HG03064 (cell line): ENCODE data around the gene PSMB8.
"Not testable (repeated sequence)": the region's sequence is repeated elsewhere in the genome, so short reads cannot be mapped to it uniquely, and the experiment has no call there.

ENCODE experiments used
- ATAC-seq: cut with Tn5 transposase; IDR thresholded peaks from one replicate; pipeline ENCODE4 v1.9.1; 2021; ENCODE audit warnings: low read depth; ENCODE audit not compliant: unreplicated experiment

Gene PSMB8

GRCh38 chr6:32838114-32838958, 5.5 kb downstream of the PSMB8 start, which contains the start of gene TAP2:
Gene TAP2, minus strand, starts transcription at chr6:32838739. Its CDS starts 506 bp downstream, at chr6:32838233.
- ATAC-seq = peak; percentile 61

DNA sequence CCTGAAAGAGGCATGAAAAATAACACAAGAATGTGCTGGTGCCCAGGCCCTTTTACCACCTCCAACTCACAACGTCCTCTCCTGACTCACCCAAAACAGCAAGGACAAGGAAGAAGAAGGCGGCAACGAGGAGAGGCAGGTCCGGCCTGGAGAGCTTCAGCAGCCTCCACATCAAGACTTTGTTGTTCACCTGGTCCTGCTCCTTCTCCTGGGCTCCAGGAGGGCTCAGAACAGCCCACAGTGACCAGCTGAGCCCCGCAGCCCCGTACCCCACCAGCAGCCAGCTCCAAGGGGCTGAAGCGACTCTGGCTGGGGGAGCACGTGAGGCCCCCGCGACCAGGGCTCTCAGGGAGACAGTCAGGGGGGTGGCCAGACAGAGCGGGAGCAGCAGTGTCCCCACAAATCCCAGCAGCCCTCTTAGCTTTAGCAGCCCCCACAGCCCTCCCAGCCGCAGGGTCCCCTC, 6.2 kb downstream of the PSMB8 start:
- peak; percentile 3 for ATAC-seq

DNA sequence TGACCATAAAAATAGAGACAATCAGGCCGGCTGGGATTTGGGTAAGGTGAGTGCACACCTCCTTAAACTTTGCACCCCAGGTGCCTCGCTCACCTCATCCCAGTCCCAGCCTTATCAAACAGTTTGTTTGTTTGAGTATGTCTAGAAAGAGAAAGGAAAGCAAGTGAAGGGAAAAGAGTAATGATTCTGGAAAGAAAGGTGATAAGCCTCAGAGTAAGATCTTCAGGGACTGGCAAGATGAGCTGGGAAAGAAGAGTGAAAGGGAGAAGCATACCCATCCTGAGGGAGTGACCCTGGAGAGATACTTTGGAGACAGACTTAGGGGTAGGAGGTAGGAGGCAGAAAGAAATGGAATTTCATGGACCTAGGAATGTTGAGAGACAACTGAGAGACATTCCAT, 7.0 kb downstream of the PSMB8 start:
- ATAC-seq = no peak

- no peak for ATAC-seq
Observed at GRCh38 chr6:32835167-32835893, 8.5 kb downstream of the PSMB8 start.

GRCh38 chr6:32833664-32834063, 10.2 kb downstream of the PSMB8 start:
- ATAC-seq = no peak

GRCh38 chr6:32832535-32832934, 11.3 kb downstream of the PSMB8 start:
- ATAC-seq = no peak

GRCh38 chr6:32830936-32831335, 12.9 kb downstream of the PSMB8 start:
- no peak for ATAC-seq

- ATAC-seq = no peak
Observed at GRCh38 chr6:32830017-32830416, 13.8 kb downstream of the PSMB8 start.

DNA sequence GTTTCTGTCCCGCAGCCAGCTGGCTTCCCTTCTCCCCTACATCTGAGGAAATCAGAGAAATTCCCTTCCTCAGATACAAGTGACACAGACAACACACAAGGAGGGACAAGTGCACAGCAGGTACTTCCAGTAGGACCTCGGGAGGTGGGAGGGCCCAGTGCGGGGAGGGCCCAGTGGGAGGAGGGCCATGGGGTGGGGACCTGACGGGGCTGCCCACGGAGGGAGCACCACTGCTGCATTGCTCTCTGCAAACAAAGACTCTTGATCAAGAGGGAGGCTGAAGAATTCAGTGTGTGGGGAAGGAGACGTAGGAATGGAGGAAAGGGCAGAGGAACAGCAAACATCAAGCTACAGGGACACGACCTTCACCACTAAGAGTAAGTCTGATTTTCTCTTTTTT, 14.4 kb downstream of the PSMB8 start:
- no peak for ATAC-seq

- ATAC-seq = no peak
Observed at GRCh38 chr6:32827025-32827424, 16.8 kb downstream of the PSMB8 start.

DNA sequence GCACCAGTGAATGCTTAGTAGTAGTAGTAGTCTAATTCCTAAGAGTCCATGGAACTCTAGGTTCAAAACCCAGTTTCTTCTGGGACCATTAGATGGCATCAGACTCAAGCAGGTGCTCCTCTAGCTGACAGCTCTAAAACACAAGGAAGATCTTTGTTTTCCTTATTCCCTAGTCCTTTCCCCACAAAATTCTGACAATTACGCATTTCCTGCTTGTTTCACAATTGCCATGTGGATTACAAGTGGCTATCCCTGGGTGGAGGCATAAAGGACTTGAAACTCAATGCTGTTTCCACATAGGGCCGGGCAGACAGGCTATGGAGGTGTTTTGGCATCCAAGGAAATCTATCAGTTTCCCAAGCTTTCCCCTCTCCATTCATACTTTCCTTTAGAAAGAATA, 17.9 kb downstream of the PSMB8 start:
- ATAC-seq = no peak

DNA sequence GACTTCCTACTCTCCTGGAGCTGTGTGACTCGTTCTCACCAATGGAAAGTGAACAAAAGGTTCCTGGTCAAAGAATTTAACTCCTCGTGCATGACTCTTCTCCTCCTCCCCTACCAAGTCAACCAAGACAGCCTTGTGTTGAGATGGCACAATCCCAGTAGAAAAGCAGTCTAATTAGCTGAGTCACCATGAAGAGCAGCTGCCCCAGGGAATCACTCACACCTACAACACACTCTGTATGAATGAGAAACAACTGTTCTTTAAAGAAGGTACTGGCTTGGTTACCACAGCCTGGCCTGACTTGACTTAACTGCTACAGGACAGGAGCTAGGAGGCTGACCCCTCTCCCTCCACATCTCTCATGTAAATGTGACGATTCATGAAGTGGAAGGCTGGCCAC, 24.1 kb downstream of the PSMB8 start:
- no peak for ATAC-seq

GRCh38 chr6:32818867-32819266, 25.0 kb downstream of the PSMB8 start:
- ATAC-seq = no peak

- no peak for ATAC-seq
Observed at GRCh38 chr6:32816746-32817204, 27.1 kb downstream of the PSMB8 start, which contains the start of gene HLA-DOB. Gene HLA-DOB, minus strand, starts transcription at chr6:32817002. Its CDS starts 51 bp downstream, at chr6:32816951.

DNA sequence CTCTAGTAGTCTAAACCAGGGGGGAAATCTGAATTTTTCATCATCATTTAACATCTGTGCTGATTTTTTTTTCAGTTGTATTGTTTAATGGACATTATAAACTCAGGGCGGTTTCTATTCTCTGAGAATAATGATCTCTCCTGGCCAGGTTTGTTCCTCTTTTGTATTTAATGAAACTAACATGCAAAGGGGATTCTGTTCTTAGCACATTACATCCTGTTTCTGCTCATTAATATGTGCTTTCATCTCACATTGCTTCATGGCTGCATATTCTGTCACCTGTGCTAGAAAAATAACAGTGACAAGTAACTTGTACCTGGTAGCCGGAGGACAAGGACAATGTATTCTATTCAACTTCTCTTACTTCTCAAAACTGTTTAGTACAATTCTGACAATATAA, 27.9 kb downstream of the PSMB8 start:
- no peak for ATAC-seq

DNA sequence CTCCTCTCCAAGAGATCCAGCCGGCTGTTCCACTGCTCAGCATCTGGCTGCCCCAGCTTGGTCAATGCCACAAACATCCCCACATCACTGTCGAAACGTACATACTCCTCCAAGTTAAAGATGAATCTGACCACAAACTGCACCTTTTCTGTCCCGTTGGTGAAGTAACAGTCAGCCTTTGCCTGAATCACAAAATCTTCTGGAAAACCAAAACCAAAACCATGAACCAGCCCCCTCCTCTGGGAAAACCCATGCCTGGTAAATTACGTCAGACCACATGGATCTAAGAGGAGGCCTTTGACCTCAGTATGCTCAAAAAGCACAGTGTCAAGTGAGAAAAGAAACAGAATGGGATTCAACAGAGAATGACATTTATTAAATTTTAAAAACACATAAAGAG, 28.7 kb downstream of the PSMB8 start:
- no peak for ATAC-seq

DNA sequence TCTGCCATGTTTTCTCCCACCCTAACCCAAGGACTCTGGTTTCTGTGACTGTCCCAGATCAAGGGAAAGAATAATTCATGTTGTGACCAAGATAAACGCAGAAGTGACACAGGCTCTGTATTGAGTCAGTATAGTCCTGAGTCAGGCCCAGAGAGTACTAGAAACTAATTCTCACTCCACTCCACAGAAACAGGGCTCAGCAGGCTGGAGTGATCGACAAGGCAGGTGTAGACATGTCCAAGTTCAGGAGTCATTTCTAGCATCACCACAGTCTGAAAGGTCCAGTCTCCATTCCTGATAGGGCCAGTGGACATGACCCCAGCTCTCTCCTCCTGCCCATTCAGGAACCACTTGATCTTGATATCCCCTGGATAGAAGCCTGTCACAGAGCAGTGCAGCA, 29.7 kb downstream of the PSMB8 start:
- ATAC-seq = no peak

- no peak for ATAC-seq
Observed at GRCh38 chr6:32809171-32809570, 34.7 kb downstream of the PSMB8 start.

- ATAC-seq = no peak
Observed at GRCh38 chr6:32807020-32807580, 36.7 kb downstream of the PSMB8 start.

- ATAC-seq = not testable (repeated sequence)
Observed at GRCh38 chr6:32805404-32805803, 38.4 kb downstream of the PSMB8 start.

- no peak for ATAC-seq
Observed at GRCh38 chr6:32803416-32803815, 40.4 kb downstream of the PSMB8 start.
